DMS 273 treated with DMSO at 0.1 percent for 48 hours (cell line): ENCODE measurements around the gene ITGA2.
"Not testable (repeated sequence)": the region's sequence is repeated elsewhere in the genome, so short reads cannot be mapped to it uniquely, and the experiment has no call there.

Experiments
- DNase-seq: peaks from one replicate; lab custom pipeline; 2025; lab: John Stamatoyannopoulos, UW

The ITGA2 gene

DNA sequence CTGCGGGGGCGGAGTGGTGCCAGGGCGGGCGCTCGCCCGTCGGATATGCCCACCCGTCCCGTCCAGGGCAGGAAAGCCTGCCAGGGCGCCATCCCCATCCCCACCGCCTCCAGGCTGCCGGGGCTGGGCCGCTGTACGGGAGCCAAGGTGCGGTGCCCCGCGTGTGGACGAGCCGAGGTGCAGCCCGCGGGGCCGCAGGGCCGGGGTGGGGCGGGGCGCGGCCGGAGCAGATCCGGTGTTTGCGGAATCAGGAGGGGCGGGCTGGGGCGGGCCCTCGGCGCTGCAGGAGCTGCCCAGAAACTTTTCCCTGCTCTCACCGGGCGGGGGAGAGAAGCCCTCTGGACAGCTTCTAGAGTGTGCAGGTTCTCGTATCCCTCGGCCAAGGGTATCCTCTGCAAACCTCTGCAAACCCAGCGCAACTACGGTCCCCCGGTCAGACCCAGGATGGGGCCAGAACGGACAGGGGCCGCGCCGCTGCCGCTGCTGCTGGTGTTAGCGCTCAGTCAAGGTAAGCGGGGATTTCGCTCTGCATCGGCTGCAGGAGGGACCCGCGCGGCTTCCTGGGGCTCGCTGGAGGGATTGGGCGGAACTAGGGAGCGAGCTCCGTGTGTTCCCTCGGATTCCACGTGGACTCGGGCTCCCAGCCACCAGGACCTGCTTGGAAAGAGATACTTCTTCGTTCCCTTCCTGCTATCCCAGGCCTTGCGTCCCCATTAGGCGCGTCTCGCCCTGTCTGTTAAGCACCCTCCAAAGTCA lies at the start of gene ITGA2:
Gene ITGA2 (plus strand): TSS at position 328 of the 756 bp plus-strand sequence. CDS start 117 bp downstream, at position 445.
- DNase-seq, result no peak

DNA sequence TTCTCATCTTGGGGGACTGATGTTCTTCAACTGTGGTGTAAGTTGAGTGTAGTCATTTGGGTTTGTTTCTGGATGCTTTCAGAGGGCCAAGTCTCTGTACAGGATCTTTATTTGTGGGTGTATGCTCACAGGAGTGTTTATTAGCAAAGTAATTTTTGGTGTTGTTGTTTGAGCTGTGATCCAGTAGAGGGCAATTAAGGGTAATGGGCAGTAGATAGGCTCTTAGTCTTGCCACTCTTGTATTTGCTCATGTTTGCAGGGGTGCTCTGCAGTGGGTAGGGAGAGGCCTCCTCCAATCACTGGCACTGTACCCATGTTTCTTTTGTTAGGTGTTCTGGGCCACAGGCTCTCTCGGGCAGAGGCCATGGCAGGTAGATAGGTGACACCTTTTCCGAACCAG lies 45.9 kb upstream of the ITGA2 start:
- DNase-seq, result no peak

DNA sequence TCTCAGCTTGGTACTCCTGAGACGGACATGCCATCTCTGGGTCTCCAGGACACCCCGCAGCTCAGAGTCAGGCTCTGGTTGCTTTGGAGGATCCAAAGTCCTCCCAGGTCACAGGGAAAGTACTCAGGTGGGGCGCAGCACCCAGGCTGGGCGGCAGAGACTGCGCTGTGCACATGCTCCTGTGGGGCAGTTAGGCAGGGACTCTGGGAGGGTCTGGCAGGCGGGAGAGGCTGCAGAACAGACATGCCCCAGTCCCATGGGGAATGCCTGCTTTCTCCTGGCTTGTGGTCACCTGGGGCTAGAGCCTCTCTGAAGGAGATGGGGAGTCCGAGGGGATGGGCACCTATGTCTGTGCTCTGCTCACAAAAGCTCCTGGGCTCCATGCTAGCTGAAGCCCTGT lies 45.3 kb upstream of the ITGA2 start:
- DNase-seq, result no peak

DNA sequence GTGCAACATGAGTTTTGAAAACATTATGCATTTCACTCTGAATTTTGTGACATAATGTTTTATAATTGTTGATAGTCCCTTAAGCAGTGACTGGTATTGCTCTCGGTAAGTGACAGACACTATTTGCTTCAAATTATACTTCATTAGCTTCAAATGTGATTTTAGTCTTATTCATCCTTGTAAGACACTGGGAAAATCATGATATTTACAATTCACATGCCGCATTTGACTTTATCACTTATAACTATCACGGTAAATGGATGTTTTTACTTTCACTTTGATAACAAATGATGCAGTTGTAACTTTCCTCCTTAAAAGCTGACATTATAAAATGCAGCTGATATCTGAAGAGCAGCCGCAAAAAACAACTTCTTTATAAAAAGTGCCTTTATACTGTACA lies 44.1 kb upstream of the ITGA2 start:
- no peak for DNase-seq

DNA sequence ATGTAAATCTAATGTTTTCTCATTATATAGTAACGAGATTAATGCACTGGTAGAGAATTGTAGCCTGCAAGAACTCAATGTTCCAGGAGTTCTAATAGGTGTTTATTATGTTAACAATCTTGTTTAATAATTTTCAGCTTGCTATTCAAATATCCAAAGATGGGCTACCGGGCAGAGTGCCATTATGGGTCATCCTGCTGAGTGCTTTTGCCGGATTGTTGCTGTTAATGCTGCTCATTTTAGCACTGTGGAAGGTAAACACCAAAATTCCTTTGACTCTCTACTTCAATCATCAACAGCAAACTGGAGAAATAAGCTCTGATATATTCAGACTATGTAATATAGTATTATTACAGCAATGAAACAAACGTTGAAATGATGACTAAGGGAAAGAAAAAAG lies 41.9 kb upstream of the ITGA2 start:
- DNase-seq, result no peak

DNA sequence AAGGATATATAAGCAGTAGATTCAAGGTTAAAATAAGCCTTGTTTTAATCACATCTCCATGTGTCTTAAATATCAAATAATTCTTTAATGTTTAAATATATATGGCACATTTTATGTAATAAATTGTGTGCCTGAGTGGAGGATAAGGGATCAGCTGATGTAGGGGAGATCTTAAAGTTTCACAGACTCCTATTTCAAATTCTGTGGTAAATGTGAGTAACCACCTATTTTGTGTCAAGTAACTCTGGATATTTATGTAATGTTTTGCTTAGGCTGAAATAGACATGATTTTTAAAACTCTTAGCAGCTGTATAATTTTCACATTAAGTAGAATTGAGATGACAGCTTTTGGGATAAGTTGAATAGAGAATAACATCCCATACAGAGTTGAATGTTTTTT lies 41.3 kb upstream of the ITGA2 start:
- no peak for DNase-seq

DNA sequence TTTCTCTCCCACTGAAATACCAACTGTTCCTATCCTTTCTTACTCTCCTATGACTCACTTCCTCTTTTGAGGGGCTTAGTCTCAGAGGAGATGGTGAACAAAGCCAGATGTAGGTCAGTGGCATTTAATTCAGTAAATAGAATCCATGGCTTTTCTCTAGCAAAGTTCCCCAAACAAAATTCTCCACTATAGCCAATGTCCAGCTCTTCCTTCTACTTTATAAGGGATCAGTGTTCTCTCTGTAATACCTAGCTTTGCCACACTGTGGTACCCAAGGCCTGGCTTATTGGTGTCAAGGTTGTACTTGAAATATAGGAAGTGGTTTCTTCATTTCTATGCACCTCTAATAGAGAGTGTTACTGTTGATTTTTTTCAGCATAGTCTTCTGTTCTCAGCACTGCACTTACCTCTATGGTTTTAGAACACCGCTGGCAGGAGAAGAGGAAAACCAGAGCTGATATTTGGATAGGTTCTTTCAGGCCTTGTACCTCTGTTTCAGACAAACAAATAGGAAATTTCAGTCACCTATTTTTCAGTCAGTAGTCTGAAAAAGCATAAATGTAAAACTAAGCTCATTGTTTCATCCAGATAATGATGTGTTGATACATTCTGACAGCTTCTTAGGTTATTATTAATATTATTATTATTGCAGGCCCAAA lies 40.6 kb upstream of the ITGA2 start:
- no peak for DNase-seq

DNA sequence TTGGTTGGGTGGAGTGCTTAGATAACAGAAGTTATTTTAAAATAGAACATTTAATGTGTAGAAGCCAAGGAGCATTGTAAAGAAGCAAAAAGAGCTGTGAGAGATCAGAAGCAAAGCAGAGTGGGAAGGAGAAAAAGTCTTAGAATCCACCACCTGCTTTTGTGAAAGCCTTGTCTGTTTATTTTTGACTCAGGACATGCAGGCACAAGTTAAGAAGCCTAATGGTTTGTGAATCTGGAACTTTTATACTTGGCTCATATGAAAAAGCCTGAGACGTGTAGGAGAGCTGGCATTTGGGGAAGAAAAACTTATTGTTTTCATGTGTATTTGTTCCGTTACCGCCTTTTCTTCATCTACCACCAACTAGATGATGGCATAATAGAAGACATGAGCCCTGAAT lies 38.5 kb upstream of the ITGA2 start:
- no peak for DNase-seq

DNA sequence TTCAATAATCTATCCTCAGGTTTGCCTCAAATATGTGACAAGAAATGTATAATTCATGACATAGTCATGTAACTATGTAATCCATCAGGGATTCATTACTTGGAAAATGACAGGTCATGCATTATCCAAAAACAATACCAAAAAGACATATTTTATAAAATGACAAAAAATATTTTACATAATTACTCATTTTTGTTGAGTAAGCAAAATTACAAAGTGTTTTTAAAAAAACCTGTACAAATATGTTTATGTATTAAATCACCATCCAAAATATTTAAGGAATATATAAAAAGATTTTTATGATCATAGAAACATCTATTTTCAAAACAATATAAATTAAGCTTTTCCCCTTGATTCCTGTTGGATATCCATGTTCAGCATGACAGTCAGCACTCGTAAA lies 36.7 kb upstream of the ITGA2 start:
- no peak for DNase-seq

DNA sequence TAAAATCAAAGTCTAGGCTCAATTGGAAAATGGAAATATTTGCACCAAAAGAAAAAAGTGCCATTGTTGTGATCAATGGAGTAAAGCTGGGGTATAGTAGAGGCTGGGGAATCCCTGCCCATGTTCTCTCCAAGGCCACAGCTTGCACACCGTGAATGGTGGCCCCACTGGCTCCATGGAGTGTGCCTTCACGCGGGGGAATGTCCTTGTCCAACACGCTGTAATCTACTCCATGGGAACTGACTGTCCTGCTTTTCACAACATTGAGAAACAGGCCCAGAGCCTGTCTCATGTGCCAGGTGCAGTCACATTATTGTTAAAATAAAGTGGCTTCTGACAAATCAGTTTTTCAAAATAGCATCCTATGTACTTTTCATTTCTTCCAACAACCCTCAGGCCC lies 33.1 kb upstream of the ITGA2 start:
- DNase-seq, result no peak

DNA sequence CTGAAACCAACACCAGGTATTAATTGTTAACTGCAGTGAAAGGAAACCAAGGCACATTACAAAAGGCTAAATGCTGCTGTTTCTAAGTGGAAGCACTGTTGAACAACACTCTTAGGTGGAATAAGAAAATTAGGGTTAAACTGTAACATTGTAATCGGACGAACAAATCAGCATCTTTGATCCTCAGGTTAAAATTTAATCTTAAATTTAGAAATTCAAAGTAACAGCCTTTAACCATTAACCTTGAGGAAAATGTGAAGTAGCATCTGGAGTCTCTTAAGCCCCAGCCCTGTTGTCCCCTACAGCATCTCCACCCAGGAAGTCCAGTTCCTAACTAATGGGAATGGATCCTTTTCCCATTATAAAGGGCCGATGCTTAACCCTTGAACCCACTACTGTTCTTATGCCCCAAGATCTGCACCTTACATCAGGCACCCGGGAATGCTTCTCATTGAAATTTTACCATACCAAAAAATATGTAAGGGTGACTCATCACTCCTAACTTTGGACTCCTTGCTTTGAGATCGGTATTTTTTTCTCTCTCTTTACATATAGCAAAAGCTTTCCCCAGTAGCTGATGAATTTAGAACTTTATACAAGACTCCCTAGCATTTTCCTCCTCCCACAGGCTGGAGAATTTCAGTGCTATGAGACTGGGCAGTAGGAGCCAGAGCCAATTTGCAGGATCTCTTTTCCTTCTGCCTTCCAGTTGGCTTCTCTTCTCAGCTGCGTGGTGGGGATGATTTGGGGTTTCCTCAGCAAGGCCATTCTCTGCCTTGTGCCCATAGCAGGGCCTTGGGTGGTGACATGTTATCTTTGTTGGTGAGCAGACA lies 32.0 kb upstream of the ITGA2 start:
- DNase-seq, result no peak

DNA sequence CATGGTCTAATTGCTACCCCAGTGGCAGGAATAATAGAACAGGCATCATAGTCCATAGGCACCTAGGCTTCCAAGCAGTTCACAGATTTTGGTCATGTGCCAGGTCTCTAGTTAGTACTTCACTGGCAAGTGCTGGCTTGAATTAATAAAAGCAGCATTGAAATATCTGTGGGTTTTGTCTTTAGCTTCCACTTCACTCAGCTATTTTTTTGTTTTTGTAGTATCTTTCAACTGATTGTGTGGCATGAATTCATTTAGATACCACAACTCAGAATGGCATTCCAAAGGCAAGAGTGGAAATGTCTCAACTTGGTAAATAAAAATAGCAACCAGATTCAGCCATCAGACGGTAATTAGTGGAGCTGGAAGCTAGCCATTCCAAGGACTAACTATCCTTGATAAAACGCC lies 27.9 kb upstream of the ITGA2 start:
- no peak for DNase-seq

DNA sequence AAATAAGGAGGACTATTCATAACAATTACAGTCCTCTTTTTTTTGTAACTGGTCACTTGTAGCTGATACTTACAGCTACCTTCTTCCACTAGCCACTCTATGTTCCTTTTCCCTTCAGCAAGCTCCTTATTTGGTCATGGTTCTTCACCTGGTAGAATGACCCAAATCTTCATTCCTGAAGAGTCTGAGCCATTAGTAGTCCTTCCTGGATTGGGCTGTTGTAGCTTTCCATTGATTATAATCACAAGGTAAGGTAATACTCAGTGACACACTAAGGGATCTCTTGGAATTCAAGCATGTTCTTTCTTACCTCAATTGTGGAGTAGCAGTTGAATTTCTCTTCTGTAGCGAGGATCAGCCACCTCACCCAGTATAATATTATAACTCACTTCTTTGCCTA lies 25.5 kb upstream of the ITGA2 start:
- no peak for DNase-seq

DNA sequence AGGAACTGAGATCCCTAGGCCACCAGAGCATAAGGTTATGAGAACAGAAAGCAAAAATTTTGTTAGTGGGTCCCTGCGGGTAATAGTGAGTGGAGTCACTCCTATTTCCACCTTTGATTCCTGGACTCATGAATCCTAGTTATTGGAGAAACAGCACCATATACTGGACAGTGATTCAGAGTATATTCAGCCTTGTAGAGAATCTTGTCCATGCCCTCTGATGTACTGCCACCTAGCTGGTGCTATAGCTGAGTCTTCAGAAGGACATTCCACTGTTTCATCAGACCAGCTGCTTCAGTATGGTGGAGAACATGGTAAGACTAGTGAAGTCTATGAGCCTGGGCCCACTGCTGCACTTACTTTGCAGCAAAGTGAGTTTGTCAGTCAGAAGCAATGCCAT lies 25.0 kb upstream of the ITGA2 start:
- no peak for DNase-seq

DNA sequence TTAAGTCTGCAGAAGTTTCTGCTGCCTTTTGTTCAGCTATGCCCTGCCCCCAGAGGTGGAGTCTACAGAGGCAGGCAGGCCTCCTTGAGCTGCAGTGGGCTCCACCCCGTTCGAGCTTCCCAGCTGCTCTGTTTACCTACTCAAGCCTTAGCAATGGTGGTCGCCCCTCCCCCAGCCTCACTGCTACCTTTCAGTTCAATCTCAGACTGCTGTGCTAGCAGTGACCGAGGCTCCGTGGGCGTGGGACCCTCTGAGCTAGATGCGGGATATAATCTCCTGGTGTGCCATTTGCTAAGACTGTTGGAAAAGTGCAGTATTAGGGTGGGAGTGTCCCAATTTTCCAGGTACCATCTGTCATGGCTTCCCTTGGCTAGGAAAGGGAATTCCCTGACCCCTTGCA lies 13.0 kb upstream of the ITGA2 start:
- DNase-seq, result not testable (repeated sequence)

DNA sequence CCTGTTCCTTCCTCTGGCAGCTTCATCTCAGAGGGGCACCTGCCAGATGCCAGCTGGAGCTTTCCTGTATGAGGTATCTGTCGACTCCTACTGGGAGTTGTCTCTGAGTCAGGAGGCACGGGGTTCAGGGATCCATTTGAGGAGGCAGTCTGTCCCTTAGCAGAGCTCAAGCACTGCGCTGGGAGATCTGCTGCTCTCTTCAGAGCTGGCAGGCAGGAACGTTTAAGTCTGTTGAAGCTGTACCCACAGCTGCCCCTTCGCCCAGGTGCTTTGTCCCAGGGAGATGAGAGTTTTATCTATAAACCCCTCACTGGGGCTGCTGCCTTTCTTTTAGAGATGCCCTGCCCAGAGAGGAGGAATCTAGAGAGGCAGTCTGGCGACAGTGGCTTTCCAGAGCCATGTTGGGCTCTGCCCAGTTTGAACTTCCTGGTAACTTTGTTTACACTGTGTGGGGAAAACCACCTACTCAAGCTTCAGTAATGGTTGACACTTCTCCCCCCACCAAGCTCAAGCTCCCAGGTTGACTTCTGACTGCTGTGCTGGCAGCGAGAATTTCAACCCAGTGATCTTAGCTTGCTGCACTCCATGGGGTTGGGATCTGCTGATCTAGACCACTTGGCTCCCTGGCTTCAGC lies 11.8 kb upstream of the ITGA2 start:
- DNase-seq, result no peak

DNA sequence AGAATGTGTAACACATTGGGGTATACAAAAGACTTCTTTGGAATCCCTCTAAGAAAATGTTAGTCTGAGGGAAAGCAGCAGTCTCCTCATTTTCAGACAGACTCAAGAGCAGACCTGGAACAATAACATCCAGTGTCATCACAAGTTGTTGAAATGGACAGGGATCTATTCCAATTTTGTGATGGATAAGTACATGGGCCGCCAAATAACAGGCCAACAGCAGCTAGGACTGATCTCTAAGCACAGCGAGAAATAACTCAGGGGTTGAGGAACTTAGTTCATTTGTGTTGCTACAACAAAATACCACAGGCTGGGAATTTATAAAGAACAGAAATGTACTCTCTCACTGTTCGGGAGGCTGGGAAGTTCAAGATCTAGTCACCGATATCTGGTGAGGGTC lies 7.6 kb upstream of the ITGA2 start:
- no peak for DNase-seq

DNA sequence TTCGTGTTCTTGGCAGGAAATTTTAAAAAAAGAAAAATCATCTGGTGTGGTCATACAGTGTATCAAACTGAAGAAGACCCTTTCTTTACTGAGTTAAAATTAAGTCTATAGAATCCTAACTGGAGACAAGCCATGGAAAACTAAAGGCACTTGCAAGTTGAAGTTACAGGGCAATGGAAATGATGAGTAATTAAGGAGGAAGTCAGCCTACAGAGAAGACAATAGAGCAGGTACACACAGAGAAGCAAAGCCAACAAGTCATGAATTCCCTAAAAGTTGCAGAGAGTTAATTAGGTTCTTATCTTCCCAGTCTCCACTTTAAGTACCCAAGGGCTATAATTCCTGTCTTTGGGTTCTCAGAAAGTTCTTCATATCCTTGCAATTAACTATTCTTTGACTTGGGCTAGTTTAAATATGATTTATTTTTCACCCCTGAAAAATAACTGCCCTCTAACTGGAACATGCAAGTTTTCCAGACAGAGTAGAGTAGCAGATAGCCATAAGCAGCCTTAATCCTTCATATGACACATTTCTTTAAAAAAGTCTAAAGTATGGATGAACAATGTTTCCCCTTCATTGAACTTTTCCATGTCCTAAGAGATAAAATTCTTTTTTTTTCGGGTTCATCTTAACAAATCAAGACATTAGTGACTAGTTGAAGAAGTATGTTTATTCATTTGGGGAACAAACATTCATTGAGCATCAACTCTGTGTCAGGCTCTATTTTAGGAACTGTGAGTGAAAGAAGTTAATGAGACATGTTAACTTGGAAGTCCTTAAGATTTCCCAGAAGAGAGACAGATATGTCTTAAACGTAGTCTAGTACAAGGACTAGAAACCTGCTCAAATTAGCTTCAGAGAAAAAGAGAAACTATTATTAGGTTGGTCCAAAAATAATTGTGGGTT lies 5.2 kb upstream of the ITGA2 start:
- no peak for DNase-seq

DNA sequence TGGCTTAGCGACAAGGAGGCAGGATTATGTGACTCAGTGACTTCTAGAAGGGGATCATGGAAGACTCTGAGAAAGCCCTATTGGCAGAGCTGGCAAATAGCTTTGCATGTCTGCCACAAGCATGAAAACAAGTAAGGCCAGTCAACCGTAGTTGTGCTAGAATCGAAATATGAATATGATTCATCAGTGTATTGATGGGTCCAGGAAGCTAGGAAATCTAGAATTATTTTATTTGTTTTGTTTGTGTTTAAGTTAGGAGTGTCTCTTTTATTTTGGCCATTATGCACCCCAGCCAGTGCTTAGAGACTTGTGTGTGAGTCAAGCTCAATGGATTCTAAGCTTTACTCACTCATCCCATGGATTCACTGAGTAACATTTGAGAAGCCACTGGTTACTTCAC lies 3.8 kb upstream of the ITGA2 start:
- DNase-seq, result no peak

DNA sequence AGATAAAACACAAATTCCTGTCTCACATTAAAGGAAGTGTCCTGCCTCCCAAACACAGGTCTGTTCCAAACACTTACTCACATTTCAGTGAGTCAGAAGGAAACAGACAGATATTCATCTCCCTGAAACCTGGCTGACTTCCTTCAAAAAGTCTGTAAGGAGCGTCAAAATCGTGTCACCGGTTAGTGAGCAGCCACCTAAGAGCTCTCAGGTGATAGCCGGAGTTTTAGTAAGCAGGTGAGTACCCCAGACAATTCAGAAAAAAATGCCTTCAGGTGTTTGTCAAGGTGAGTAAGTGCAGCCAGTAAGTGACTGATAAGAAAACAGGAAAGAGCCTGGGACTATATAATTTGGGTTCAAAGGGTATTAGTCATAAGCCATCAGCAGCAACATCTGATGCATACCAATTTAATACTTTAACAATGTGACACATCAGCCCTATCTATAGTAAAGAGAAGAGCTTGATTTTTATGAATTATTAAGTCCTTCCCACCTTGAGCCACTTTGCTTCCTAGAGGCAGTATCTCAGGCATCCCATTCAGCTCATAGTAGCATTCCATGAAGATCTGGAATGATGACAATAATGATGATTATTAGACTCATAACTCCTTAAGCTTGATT lies 1.3 kb upstream of the ITGA2 start:
- DNase-seq, result no peak
